ENCODE results near the gene CCDC120. TPM values are rescaled to one million over a fixed set of nuclear protein-coding genes. Genes with fewer than 3 reads are reported as not detected.

The CCDC120 gene
- total and polyA plus RNA-seq, 9 of the 15 experiments (the other 6 are each of a cell fraction or from before 2014, with no cell fraction given) = 0.13 to 3.6 (median 0.54) TPM

DNA sequence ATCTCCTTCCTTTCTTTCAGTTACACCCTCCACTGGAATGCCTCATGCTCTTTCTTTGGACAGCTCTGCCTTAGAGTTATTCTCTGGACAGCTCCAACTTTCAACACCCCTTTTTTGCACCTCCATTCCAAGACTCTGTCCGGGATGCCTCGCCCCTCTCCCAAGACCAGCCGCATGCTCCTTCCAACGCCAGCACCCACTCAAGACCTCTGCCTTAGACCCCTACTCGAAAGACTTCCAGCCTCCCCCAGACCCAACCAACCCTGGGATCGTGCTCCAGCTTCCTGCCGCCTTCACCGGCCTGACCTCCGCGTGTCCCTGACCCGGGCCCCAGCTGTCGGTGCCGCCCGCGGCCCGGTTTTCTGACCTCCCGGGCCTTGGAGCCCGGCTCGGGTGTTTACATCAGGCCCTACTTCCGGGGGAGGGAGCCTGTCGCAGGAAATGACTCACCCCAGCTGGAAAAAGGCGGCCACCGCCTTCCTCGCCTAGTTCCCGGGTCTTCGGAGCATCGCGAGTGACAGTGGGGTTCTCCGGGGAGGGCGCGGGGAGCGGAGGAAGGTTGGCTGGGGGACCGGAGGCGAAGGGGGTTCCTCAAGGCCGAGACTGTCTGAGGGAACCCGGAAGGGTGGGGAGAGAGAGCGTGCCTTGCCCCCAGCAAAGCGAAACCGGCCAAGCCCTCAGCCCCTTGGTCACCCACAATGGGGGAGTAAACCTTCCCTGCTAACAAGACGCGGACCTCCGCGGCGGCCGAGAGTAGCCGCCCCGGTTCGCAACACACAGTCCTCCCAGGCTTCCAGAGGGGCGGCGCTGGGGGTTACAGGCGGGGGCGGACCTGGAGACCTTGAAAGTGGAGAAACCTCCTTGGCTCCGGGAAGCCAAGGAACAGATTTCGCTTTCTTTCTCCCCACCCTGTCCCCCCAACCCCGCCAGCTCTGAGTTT lies 21.0 kb downstream of the CCDC120 start, which contains the start of gene WDR45 (continued):
- TF ChIP-seq, protein P1, sequence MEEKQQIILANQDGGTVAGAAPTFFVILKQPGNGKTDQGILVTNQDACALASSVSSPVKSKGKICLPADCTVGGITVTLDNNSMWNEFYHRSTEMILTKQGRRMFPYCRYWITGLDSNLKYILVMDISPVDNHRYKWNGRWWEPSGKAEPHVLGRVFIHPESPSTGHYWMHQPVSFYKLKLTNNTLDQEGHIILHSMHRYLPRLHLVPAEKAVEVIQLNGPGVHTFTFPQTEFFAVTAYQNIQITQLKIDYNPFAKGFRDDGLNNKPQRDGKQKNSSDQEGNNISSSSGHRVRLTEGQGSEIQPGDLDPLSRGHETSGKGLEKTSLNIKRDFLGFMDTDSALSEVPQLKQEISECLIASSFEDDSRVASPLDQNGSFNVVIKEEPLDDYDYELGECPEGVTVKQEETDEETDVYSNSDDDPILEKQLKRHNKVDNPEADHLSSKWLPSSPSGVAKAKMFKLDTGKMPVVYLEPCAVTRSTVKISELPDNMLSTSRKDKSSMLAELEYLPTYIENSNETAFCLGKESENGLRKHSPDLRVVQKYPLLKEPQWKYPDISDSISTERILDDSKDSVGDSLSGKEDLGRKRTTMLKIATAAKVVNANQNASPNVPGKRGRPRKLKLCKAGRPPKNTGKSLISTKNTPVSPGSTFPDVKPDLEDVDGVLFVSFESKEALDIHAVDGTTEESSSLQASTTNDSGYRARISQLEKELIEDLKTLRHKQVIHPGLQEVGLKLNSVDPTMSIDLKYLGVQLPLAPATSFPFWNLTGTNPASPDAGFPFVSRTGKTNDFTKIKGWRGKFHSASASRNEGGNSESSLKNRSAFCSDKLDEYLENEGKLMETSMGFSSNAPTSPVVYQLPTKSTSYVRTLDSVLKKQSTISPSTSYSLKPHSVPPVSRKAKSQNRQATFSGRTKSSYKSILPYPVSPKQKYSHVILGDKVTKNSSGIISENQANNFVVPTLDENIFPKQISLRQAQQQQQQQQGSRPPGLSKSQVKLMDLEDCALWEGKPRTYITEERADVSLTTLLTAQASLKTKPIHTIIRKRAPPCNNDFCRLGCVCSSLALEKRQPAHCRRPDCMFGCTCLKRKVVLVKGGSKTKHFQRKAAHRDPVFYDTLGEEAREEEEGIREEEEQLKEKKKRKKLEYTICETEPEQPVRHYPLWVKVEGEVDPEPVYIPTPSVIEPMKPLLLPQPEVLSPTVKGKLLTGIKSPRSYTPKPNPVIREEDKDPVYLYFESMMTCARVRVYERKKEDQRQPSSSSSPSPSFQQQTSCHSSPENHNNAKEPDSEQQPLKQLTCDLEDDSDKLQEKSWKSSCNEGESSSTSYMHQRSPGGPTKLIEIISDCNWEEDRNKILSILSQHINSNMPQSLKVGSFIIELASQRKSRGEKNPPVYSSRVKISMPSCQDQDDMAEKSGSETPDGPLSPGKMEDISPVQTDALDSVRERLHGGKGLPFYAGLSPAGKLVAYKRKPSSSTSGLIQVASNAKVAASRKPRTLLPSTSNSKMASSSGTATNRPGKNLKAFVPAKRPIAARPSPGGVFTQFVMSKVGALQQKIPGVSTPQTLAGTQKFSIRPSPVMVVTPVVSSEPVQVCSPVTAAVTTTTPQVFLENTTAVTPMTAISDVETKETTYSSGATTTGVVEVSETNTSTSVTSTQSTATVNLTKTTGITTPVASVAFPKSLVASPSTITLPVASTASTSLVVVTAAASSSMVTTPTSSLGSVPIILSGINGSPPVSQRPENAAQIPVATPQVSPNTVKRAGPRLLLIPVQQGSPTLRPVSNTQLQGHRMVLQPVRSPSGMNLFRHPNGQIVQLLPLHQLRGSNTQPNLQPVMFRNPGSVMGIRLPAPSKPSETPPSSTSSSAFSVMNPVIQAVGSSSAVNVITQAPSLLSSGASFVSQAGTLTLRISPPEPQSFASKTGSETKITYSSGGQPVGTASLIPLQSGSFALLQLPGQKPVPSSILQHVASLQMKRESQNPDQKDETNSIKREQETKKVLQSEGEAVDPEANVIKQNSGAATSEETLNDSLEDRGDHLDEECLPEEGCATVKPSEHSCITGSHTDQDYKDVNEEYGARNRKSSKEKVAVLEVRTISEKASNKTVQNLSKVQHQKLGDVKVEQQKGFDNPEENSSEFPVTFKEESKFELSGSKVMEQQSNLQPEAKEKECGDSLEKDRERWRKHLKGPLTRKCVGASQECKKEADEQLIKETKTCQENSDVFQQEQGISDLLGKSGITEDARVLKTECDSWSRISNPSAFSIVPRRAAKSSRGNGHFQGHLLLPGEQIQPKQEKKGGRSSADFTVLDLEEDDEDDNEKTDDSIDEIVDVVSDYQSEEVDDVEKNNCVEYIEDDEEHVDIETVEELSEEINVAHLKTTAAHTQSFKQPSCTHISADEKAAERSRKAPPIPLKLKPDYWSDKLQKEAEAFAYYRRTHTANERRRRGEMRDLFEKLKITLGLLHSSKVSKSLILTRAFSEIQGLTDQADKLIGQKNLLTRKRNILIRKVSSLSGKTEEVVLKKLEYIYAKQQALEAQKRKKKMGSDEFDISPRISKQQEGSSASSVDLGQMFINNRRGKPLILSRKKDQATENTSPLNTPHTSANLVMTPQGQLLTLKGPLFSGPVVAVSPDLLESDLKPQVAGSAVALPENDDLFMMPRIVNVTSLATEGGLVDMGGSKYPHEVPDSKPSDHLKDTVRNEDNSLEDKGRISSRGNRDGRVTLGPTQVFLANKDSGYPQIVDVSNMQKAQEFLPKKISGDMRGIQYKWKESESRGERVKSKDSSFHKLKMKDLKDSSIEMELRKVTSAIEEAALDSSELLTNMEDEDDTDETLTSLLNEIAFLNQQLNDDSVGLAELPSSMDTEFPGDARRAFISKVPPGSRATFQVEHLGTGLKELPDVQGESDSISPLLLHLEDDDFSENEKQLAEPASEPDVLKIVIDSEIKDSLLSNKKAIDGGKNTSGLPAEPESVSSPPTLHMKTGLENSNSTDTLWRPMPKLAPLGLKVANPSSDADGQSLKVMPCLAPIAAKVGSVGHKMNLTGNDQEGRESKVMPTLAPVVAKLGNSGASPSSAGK (IDR thresholded peaks at IDR 0.05) = peak; percentile 92
- TF ChIP-seq ZNF224 (CRISPR knock-in tag; IDR thresholded peaks at IDR 0.05) = no peak
- peak; percentile 84 for TF ChIP-seq ELF1 (tag; IDR thresholded peaks at IDR 0.05)
- peak in 1 of 2 experiments; percentile 48; a peak in 1 of 4 replicates for TF ChIP-seq RCOR1 (IDR thresholded peaks at IDR 0.05; ENCODE audit: borderline replicate concordance in 1 of 2, low read depth in 2 of 2, low read length in 2 of 2)
- peak; percentile 49; the same call in 1 of the 2 replicates for TF ChIP-seq HDAC2 (IDR thresholded peaks at IDR 0.05)
- TF ChIP-seq ARID1B (IDR thresholded peaks at IDR 0.05) = peak; percentile 55; the same call in 1 of the 2 replicates
- no peak for TF ChIP-seq LCOR (CRISPR knock-in tag; IDR thresholded peaks at IDR 0.05)
- no peak for TF ChIP-seq ZNF77 (CRISPR knock-in tag; IDR thresholded peaks at IDR 0.05)
- TF ChIP-seq SOX6 (IDR thresholded peaks at IDR 0.05) = no peak
- peak; percentile 86 for TF ChIP-seq ETV1 (tag; conservative IDR thresholded peaks at IDR 0.05; ENCODE audit: low read depth)
- TF ChIP-seq PURB (CRISPR knock-in tag; IDR thresholded peaks at IDR 0.05; ENCODE audit: low read depth) = no peak
- TF ChIP-seq RBFOX2 (IDR thresholded peaks at IDR 0.05; ENCODE audit: low read depth, low read length) = peak; percentile 94
